Pons (tissue), 1 donor: Measurements from ENCODE around the gene SORCS2.
"Not testable (repeated sequence)": the region's sequence is repeated elsewhere in the genome, so short reads cannot be mapped to it uniquely, and the experiment has no call there.

Source experiments
- DNase-seq: peaks from one replicate; pipeline ENCODE4 v3.0.0-alpha.2; 2016; ENCODE audit warnings: low spot score

SORCS2 gene

GRCh38 chr4:7587433-7588405 lies 395.4 kb downstream of the SORCS2 start:
- DNase-seq, result no peak

GRCh38 chr4:7590189-7590588 lies 397.9 kb downstream of the SORCS2 start:
- no peak for DNase-seq

- DNase-seq, result no peak
Measured at GRCh38 chr4:7590899-7591298, 398.6 kb downstream of the SORCS2 start.

GRCh38 chr4:7591409-7592053 lies 399.2 kb downstream of the SORCS2 start:
- DNase-seq, result no peak

GRCh38 chr4:7593646-7594412 lies 401.5 kb downstream of the SORCS2 start:
- no peak for DNase-seq

- DNase-seq, result no peak
Measured at GRCh38 chr4:7595934-7596461, 403.7 kb downstream of the SORCS2 start.

GRCh38 chr4:7596918-7597606 lies 404.7 kb downstream of the SORCS2 start:
- DNase-seq, result no peak

- no peak for DNase-seq
Measured at GRCh38 chr4:7598939-7599790, 406.8 kb downstream of the SORCS2 start.

- DNase-seq, result no peak
Measured at GRCh38 chr4:7600247-7600646, 407.9 kb downstream of the SORCS2 start.

- not testable (repeated sequence) for DNase-seq
Measured at GRCh38 chr4:7602166-7602565, 409.8 kb downstream of the SORCS2 start.

GRCh38 chr4:7607156-7607910 lies 415.0 kb downstream of the SORCS2 start:
- no peak for DNase-seq

GRCh38 chr4:7608046-7608445 lies 415.7 kb downstream of the SORCS2 start:
- no peak for DNase-seq

GRCh38 chr4:7609316-7609715 lies 417.0 kb downstream of the SORCS2 start:
- DNase-seq, result no peak

- DNase-seq, result no peak
Measured at GRCh38 chr4:7610022-7610670, 417.8 kb downstream of the SORCS2 start.

- DNase-seq, result no peak
Measured at GRCh38 chr4:7610841-7611240, 418.5 kb downstream of the SORCS2 start.

GRCh38 chr4:7612311-7612897 lies 420.1 kb downstream of the SORCS2 start:
- no peak for DNase-seq

GRCh38 chr4:7614350-7614949 lies 422.1 kb downstream of the SORCS2 start:
- DNase-seq, result no peak

GRCh38 chr4:7616193-7616592 lies 423.9 kb downstream of the SORCS2 start:
- DNase-seq, result no peak

GRCh38 chr4:7618361-7618760 lies 426.0 kb downstream of the SORCS2 start:
- DNase-seq, result no peak
